Testis (tissue), 3 donors: ENCODE measurements around the gene RIPOR3. TPM values are rescaled to one million over a fixed set of nuclear protein-coding genes. Genes with fewer than 3 reads are reported as not detected.
"Not testable (repeated sequence)": the region's sequence is repeated elsewhere in the genome, so short reads cannot be mapped to it uniquely, and the experiment has no call there.

Source experiments
- DNase-seq: peaks from one replicate; pipeline ENCODE4 v3.0.0-alpha.2; 2019
- H3K27ac ChIP-seq, 2 donors: fragments of 200-600 bp; sonication (generic); one replicate each; pipeline ENCODE4 v1.5.1; 2019
- H3K27me3 ChIP-seq: fragments of 200-600 bp; sonication (generic); one replicate; pipeline ENCODE4 v1.5.1; 2019
- H3K36me3 ChIP-seq: fragments of 200-600 bp; sonication (generic); one replicate; pipeline ENCODE4 v1.5.1; 2017; ENCODE audit warnings: low read depth; ENCODE audit errors: missing control alignments
- H3K4me1 ChIP-seq: fragments of 200-600 bp; sonication (generic); one replicate; pipeline ENCODE4 v1.5.1; 2019
- H3K4me3 ChIP-seq, 2 donors: fragments of 200-600 bp; sonication (generic); one replicate each; pipeline ENCODE4 v1.5.1; 2017 to 2019
- H3K9me3 ChIP-seq: fragments of 200-600 bp; sonication (generic); one replicate; pipeline ENCODE4 v1.5.1; 2017
- POLR2A ChIP-seq: fragments of 450-650 bp; IDR thresholded peaks from one replicate; pipeline ENCODE4 v1.6.1; 2017; ENCODE audit warnings: antibody characterized with exemption, mild to moderate bottlenecking, moderate library complexity
- WGBS, 2 donors: methylation state at CpG; one replicate each; pipeline ENCODE4 v1.1.5; 2018; 5-methylcytosine and 5-hydroxymethylcytosine counted together
- intact Hi-C: fragments of 100-400 bp; cut with DNase I; formaldehyde crosslinking; loops from one replicate; pipeline ENCODE4 v1.15.1; 2023; ENCODE audit warnings: low total_unique reads
- polyA plus RNA-seq: library from polyadenylated mRNA; stranded (reverse); fragments of 350-450 nt; fragmentation: Illumina TruSeq; extraction: RNeasy Lipid Tissue Mini Kit (QIAGEN cat#74804); gene quantifications from one replicate; pipeline ENCODE4 v1.2.3, GENCODE V29; 2014; ENCODE audit warnings: low read depth, low replicate concordance; ENCODE audit not compliant: insufficient read depth
- total RNA-seq, 2 donors: library from RNA; depleted of rRNA; stranded (reverse); fragments of >200 nt; gene quantifications; one replicate each; pipeline ENCODE4 v1.2.3, GENCODE V29; 2016
- TF ChIP-seq, protein P1 (sequence below), 3 experiments: fragments of 450-650 bp in 2 of 3; fragments of 200-600 bp in 1 of 3; sonication (generic) in 1 of 3; IDR thresholded peaks; one replicate each; pipeline ENCODE4 v1.5.1; 2016 to 2019; ENCODE audit warnings: antibody characterized with exemption in 3 of 3, mild to moderate bottlenecking in 2 of 3, moderate library complexity in 1 of 3

Gene RIPOR3
- total and polyA plus RNA-seq, 3 donors from 2014 or later: 11.3 to 26.9 (median 22.1) TPM

DNA sequence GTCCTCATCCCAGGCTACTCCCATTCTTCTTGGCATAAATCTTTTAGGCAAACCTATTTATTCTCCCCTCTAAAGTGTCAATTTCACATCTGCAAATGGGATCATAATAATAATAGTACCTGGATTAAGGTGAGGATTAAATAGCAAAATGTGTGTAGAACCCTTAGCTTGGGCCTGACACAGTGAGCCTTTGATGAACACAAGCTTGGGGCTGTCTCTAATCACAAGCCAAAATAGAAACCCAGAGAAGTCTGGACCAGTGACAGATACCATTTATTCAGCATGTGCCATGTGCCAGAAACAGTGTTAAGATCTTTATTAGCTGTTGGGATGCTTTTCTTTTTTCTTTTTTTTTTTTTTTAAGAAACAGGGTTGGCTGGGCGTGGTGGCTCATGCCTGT, 25.2 kb upstream of the RIPOR3 start:
- 80 to 90% methylated on average over 1 of the region's 1 CpG for WGBS, 2 donors
- no peak for DNase-seq

DNA sequence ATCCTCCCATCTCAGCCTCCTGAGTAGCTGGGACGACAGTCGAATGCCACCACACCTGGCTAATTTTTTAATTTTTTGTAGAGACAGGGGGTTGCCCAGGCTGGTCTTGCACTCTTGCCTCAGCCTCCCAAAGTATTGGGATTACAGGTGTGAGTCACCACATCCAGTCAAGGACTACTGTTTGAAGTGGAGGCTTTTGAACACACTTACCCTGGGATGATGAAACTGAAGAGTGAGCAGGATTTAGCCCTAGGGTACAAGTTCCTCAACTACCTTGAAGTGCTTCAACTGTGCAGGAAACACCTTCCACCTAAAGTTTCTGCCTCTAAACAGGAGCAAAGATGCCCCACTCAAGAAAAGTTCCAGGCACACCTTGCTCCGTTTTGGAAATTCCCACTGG, 24.4 kb upstream of the RIPOR3 start:
- 93 to 96% methylated on average over 3 of the region's 3 CpGs for WGBS, 2 donors
- intact Hi-C loops: no loop called here

More for the DNA sequence above, 25.2 kb upstream of the RIPOR3 start:
- intact Hi-C loops: no loop called here
- H3K9me3 ChIP-seq: no peaks in the 10 kb centered on the region
- H3K36me3 ChIP-seq: no peaks in the 10 kb centered on the region
- H3K27ac ChIP-seq: no peak overlapping the region
- no peak overlapping the region for H3K4me3 ChIP-seq
- no peak for TF ChIP-seq POLR2A
- TF ChIP-seq, protein P1, sequence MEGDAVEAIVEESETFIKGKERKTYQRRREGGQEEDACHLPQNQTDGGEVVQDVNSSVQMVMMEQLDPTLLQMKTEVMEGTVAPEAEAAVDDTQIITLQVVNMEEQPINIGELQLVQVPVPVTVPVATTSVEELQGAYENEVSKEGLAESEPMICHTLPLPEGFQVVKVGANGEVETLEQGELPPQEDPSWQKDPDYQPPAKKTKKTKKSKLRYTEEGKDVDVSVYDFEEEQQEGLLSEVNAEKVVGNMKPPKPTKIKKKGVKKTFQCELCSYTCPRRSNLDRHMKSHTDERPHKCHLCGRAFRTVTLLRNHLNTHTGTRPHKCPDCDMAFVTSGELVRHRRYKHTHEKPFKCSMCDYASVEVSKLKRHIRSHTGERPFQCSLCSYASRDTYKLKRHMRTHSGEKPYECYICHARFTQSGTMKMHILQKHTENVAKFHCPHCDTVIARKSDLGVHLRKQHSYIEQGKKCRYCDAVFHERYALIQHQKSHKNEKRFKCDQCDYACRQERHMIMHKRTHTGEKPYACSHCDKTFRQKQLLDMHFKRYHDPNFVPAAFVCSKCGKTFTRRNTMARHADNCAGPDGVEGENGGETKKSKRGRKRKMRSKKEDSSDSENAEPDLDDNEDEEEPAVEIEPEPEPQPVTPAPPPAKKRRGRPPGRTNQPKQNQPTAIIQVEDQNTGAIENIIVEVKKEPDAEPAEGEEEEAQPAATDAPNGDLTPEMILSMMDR (IDR thresholded peaks at IDR 0.05): no peak
- H3K27me3 ChIP-seq: no peaks in the 10 kb centered on the region
- peaks cover 3% of the 10 kb centered on the region for H3K4me1 ChIP-seq

DNA sequence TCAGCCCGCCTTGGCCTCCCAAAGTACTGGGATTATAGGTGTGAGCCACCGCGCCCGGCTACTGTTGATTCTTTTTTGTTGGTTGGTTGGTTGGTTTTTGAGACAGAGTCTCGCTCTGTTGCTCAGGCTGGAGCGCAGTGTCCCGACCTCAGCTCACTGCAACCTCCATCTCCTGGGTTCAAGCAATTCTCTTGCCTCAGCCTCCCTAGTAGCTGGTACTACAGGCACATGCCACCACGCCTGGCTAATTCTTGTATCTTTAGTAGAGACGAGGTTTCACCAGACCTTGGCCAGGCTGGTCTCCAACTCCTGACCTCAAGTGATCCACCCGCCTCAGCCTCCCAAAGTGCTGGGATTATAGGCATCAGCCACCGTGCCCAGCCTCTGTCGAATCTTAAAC, 23.1 kb upstream of the RIPOR3 start:
- H3K9me3 ChIP-seq, H3K27ac ChIP-seq, intact Hi-C loops, H3K36me3 ChIP-seq, H3K4me3 ChIP-seq, DNase-seq, H3K4me1 ChIP-seq, H3K27me3 ChIP-seq: not testable (repeated sequence)
- 91 to 92% methylated on average over 12 of the region's 12 CpGs for WGBS, 2 donors

More for the DNA sequence above, 24.4 kb upstream of the RIPOR3 start:
- DNase-seq: no peak
- H3K4me3 ChIP-seq: no peak overlapping the region
- no peaks in the 10 kb centered on the region for H3K4me1 ChIP-seq
- H3K36me3 ChIP-seq: no peaks in the 10 kb centered on the region
- H3K27me3 ChIP-seq: no peaks in the 10 kb centered on the region
- no peak for TF ChIP-seq POLR2A
- TF ChIP-seq, protein P1 (IDR thresholded peaks at IDR 0.05): no peak
- H3K27ac ChIP-seq: no peak overlapping the region
- no peaks in the 10 kb centered on the region for H3K9me3 ChIP-seq

DNA sequence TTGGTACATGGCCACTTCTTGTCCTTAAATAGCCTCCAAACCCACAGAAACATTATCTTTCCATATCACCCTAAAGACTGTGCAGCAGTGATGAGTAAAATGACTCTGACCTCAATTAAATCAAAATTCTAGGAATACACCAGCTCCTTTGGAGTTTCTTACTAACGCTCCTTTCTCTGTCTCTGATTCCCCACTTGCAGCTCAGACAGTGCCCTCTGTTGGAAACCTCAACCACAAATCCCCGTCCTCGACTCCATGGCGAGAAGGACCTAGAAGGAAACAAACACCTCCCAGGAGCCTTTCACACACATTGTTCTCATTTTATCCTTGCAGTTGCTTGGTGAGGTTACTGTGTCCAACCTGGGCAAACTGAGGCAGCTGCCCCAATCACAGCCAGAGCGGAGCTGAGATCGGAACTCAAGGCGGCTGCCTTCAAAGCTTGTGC, 22.3 kb upstream of the RIPOR3 start:
- H3K36me3 ChIP-seq: no peaks in the 10 kb centered on the region
- H3K4me1 ChIP-seq: no peaks in the 10 kb centered on the region
- no peaks in the 10 kb centered on the region for H3K27me3 ChIP-seq
- H3K4me3 ChIP-seq: no peak overlapping the region
- intact Hi-C loops: no loop called here
- no peaks in the 10 kb centered on the region for H3K9me3 ChIP-seq
- TF ChIP-seq, protein P1 (IDR thresholded peaks at IDR 0.05): peak; percentile 35 to 47 (median 36)
- no peak for TF ChIP-seq POLR2A
- H3K27ac ChIP-seq: no peak overlapping the region
- WGBS, 2 donors: 40 to 62% methylated on average over 7 of the region's 7 CpGs
- DNase-seq: peak; percentile 75

DNA sequence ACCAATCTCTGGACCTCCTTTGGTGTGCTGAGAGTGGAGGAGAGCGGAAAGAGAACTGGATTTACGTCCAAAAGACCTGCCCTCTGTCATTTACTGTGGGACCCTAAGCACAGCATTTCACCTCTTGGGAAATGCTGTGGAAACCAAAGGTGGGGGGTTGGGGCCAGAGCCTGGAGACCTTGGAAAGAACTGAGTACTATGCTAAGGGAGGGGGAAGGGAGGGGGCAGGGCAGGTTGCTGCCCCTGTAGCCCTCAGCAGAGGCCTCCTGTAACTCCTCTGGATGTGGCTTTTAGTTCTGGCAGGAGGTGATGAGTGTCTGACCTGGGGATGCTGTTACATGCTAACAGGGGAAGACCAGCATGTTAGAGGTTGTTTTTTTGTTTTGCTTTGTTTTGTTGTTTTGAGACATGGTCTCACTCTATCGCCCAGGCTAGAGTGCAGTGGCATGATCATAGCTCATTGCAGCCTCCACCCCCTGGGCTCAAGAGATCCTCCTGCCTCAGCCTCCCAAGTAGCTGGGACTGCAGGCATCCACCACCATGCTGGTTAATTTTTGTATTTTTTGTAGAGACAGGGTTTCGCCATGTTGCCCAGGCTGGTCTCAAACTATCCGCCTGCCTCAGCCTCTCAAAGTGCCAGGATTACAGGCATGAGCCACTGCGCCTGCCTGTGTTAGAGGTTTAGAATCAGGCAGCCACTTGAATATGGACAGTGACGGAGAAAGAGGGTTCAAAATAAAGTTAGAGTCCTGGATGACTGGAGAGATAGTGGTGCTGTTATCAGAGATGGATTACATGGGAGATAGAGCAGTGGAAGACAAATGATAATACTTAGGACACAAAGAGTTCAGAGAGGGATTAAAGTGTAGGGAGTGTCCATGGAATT, 21.7 kb upstream of the RIPOR3 start:
- H3K27ac ChIP-seq: no peak overlapping the region
- no peaks in the 10 kb centered on the region for H3K4me1 ChIP-seq
- no peak for TF ChIP-seq POLR2A
- TF ChIP-seq, protein P1 (IDR thresholded peaks at IDR 0.05): no peak
- H3K9me3 ChIP-seq: no peaks in the 10 kb centered on the region
- no peak overlapping the region for H3K4me3 ChIP-seq
- no peak for DNase-seq
- no peaks in the 10 kb centered on the region for H3K27me3 ChIP-seq
- no peaks in the 10 kb centered on the region for H3K36me3 ChIP-seq
- 87 to 89% methylated on average over 7 of the region's 7 CpGs for WGBS, 2 donors
- intact Hi-C loops: no loop called here
